CD14-positive monocyte (primary cell): ENCODE data around the gene GALK2. TPM values are rescaled to one million over a fixed set of nuclear protein-coding genes. Genes with fewer than 3 reads are reported as not detected.

Source experiments
- DNase-seq, 3 donors: peaks; one replicate each; pipeline ENCODE4 v3.0.0-alpha.2; 2011 to 2022
- H2AFZ ChIP-seq: 2 replicates; pipeline ENCODE4 v1.6.0; 2012; ENCODE audit warnings: mild to moderate bottlenecking, low read depth, low read length, inconsistent platforms; ENCODE audit not compliant: insufficient read depth, poor library complexity, severe bottlenecking
- H3K27ac ChIP-seq, 2 donors: 1 replicate in 1 of 2; 2 replicates in 1 of 2; pipeline ENCODE4 v1.5.1; 2012 to 2013; ENCODE audit warnings: low read length in 2 of 2, control low read depth in 1 of 2, inconsistent platforms in 1 of 2, low read depth in 1 of 2, mild to moderate bottlenecking in 1 of 2
- H3K27me3 ChIP-seq, 2 donors: one replicate each; pipeline versions ENCODE4 v1.6.0 to v1.6.1; 2011 to 2013; ENCODE audit warnings: low read length in 2 of 2; ENCODE audit not compliant: control insufficient read depth in 2 of 2, insufficient read depth in 2 of 2
- H3K36me3 ChIP-seq, 2 donors: replicated peaks in 1 of 2; 1 replicate in 1 of 2; 2 replicates in 1 of 2; pipeline versions ENCODE4 v1.5.1 to v1.6.1; 2012 to 2013; ENCODE audit warnings: low read length in 2 of 2, control low read depth in 1 of 2, inconsistent platforms in 1 of 2, mild to moderate bottlenecking in 1 of 2; ENCODE audit not compliant: insufficient read depth in 2 of 2, control insufficient read depth in 1 of 2
- H3K4me1 ChIP-seq, 2 donors: 1 replicate in 1 of 2; 2 replicates in 1 of 2; pipeline versions ENCODE4 v1.5.1 to v1.6.1; 2012 to 2013; ENCODE audit warnings: low read length in 2 of 2, control low read depth in 1 of 2, inconsistent platforms in 1 of 2, mild to moderate bottlenecking in 1 of 2, moderate library complexity in 1 of 2; ENCODE audit not compliant: insufficient read depth in 2 of 2, control insufficient read depth in 1 of 2
- H3K4me2 ChIP-seq: replicated peaks from 2 replicates; pipeline ENCODE3; 2012; ENCODE audit warnings: low read length, moderate library complexity, mild to moderate bottlenecking; ENCODE audit not compliant: poor library complexity, severe bottlenecking; ENCODE audit errors: extremely low read depth
- H3K4me3 ChIP-seq, 3 experiments: fragments of 200-600 bp in 1 of 3; sonication (generic) in 1 of 3; replicated peaks in 1 of 3; 1 replicate in 2 of 3; 2 replicates in 1 of 3; pipeline ENCODE4 v1.5.1; 2011 to 2013; ENCODE audit warnings: low read length in 3 of 3, mild to moderate bottlenecking in 3 of 3, control low read depth in 2 of 3, low read depth in 2 of 3, inconsistent platforms in 1 of 3, moderate library complexity in 1 of 3
- H3K79me2 ChIP-seq: 2 replicates; pipeline ENCODE4 v1.6.0; 2012; ENCODE audit warnings: mild to moderate bottlenecking, control low read depth, inconsistent platforms, low read length, moderate library complexity; ENCODE audit not compliant: insufficient read depth
- H3K9ac ChIP-seq: 2 replicates; pipeline ENCODE4 v1.6.0; 2017; ENCODE audit warnings: low read length, mild to moderate bottlenecking; ENCODE audit not compliant: insufficient read depth, poor library complexity, severe bottlenecking
- H3K9me3 ChIP-seq, 2 donors: replicated peaks in 1 of 2; 1 replicate in 1 of 2; 2 replicates in 1 of 2; pipeline versions ENCODE4 v1.5.1 to v1.6.1; 2012 to 2013; ENCODE audit warnings: low read length in 2 of 2, control low read depth in 1 of 2; ENCODE audit not compliant: control insufficient read depth in 1 of 2, insufficient read depth in 1 of 2
- H4K20me1 ChIP-seq: 2 replicates; pipeline ENCODE4 v1.6.0; 2012; ENCODE audit warnings: mild to moderate bottlenecking, low read length, control low read depth, moderate library complexity; ENCODE audit not compliant: insufficient read depth
- H3K27ac Mint-ChIP-seq, 7 donors: one replicate each; pipeline ENCODE4 v1.8.0; 2020; ENCODE audit warnings: mild to moderate bottlenecking in 7 of 7, mixed read lengths in 7 of 7, moderate library complexity in 6 of 7, inconsistent platforms in 2 of 7
- H3K27me3 Mint-ChIP-seq, 3 donors: one replicate each; pipeline ENCODE4 v1.8.0; 2021 to 2022; ENCODE audit warnings: low read depth in 3 of 3, mild to moderate bottlenecking in 3 of 3, mixed read lengths in 3 of 3, moderate library complexity in 3 of 3, inconsistent platforms in 1 of 3
- H3K36me3 Mint-ChIP-seq, 2 donors: one replicate each; pipeline ENCODE4 v1.8.0; 2020; ENCODE audit warnings: mixed read lengths in 2 of 2, inconsistent platforms in 1 of 2, mild to moderate bottlenecking in 1 of 2
- H3K4me1 Mint-ChIP-seq: one replicate; pipeline ENCODE4 v1.8.0; 2020; ENCODE audit warnings: mild to moderate bottlenecking, mixed read lengths
- H3K4me3 Mint-ChIP-seq, 2 donors: one replicate each; pipeline ENCODE4 v1.8.0; 2020; ENCODE audit warnings: mild to moderate bottlenecking in 2 of 2, mixed read lengths in 2 of 2, moderate library complexity in 1 of 2
- H3K9me3 Mint-ChIP-seq, 7 donors: one replicate each; pipeline ENCODE4 v1.8.0; 2020 to 2022; ENCODE audit warnings: mixed read lengths in 7 of 7, mild to moderate bottlenecking in 6 of 7, moderate library complexity in 6 of 7, inconsistent platforms in 2 of 7
- WGBS: methylation state at CpG from one replicate; pipeline ENCODE4 v1.1.5; 2013; ENCODE audit warnings: missing lambda C conversion rate; ENCODE audit not compliant: insufficient coverage; 5-methylcytosine and 5-hydroxymethylcytosine counted together
- intact Hi-C, 2 donors: fragments of 100-400 bp; cut with micrococcal nuclease; formaldehyde crosslinking; loops; one replicate each; pipeline versions ENCODE4 v1.15.0 to v1.15.1; 2023
- polyA plus RNA-seq, 3 donors: library from polyadenylated mRNA; depleted of rRNA in 1 of 3; unstranded in 2 of 3; stranded (reverse) in 1 of 3; fragments of 300-500 nt in 2 of 3; fragments of >200 nt in 1 of 3; fragmentation: Illumina TruSeq in 2 of 3; gene quantifications; 1 replicate in 2 of 3; 2 replicates in 1 of 3; pipeline ENCODE4 v1.2.3, GENCODE V29; 2012 to 2021
- TF ChIP-seq, protein P1 (sequence below): fragments of 200-600 bp; IDR thresholded peaks from one replicate; pipeline ENCODE4 v1.8.0; 2022; ENCODE audit warnings: antibody characterized with exemption, mild to moderate bottlenecking

The GALK2 gene
- polyA plus RNA-seq, 3 donors, result 14.2 to 16.9 (median 14.5) TPM

DNA sequence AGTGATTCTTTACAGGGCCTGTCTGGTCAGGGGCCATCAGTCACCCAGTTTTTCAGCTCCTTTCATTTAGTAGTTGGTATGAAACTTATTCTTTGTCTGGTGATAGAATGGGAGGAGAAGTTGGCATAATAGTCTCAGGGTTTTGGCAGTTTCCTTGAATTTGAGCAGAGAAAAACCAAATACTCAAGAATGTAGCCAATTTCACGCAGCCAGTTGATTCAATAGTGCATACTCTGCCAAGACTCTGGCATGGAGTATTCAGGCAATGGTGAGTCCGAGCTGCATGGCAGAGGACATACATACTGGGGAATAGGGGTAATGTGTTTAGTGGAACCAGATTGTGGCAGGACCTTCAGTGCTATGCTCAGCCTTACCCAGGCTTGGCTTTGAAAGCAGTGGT, 118.3 kb downstream of the GALK2 start:
- 100% methylated on average over 2 of the region's 2 CpGs for WGBS
- intact Hi-C loops, result no loop called here
- H3K36me3 ChIP-seq, result peaks cover 29 to 88% of the 10 kb centered on the region in 2 donors
- no peak overlapping the region for H3K4me3 ChIP-seq
- Mint-ChIP-seq H3K4me3 (no peak overlapping the region), H3K27me3 (peaks cover 0 to 1% (median 0%) of the 10 kb centered on the region in 3 donors), H3K36me3 (peaks cover 70 to 78% of the 10 kb centered on the region in 2 donors), H3K9me3 (no peaks in the 10 kb centered on the region), H3K4me1 (no peaks in the 10 kb centered on the region), H3K27ac (no peak overlapping the region)
- no peaks in the 10 kb centered on the region for H4K20me1 ChIP-seq
- TF ChIP-seq, protein P1, sequence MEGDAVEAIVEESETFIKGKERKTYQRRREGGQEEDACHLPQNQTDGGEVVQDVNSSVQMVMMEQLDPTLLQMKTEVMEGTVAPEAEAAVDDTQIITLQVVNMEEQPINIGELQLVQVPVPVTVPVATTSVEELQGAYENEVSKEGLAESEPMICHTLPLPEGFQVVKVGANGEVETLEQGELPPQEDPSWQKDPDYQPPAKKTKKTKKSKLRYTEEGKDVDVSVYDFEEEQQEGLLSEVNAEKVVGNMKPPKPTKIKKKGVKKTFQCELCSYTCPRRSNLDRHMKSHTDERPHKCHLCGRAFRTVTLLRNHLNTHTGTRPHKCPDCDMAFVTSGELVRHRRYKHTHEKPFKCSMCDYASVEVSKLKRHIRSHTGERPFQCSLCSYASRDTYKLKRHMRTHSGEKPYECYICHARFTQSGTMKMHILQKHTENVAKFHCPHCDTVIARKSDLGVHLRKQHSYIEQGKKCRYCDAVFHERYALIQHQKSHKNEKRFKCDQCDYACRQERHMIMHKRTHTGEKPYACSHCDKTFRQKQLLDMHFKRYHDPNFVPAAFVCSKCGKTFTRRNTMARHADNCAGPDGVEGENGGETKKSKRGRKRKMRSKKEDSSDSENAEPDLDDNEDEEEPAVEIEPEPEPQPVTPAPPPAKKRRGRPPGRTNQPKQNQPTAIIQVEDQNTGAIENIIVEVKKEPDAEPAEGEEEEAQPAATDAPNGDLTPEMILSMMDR, result no peak
- H3K27ac ChIP-seq, result no peak overlapping the region
- H3K9ac ChIP-seq, result no peak overlapping the region
- H2AFZ ChIP-seq, result no peak overlapping the region
- H3K9me3 ChIP-seq, result no peaks in the 10 kb centered on the region
- DNase-seq, result no peak
- H3K4me1 ChIP-seq, result no peaks in the 10 kb centered on the region
- H3K27me3 ChIP-seq, result no peaks in the 10 kb centered on the region
- no peaks in the 10 kb centered on the region for H3K79me2 ChIP-seq
- H3K4me2 ChIP-seq, result no peak overlapping the region

DNA sequence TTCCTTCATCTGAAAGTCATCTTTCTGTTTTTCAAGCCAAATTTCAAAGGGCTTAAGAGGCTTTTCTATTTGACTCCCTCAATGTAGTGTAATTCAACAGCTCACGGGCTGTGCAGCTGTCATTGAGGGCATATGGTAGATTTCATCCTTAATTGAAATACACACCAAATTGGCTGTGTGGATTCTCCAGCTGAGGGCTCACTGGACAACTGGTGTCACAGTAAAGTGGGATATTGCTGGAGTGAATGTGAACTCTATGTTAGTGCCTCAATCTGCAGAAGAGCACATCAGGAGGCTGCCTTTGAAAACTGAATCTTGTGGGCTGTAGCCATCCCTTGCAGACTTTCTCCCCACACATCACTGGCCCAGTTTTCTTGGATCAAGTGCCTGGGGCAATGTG, 120.1 kb downstream of the GALK2 start:
- no CpG with 5 or more reads among the region's 1 CpG for WGBS
- Mint-ChIP-seq H3K27me3 (peaks cover 0 to 1% (median 0%) of the 10 kb centered on the region in 3 donors), H3K4me1 (no peaks in the 10 kb centered on the region), H3K27ac (no peak overlapping the region), H3K36me3 (peaks cover 68 to 74% of the 10 kb centered on the region in 2 donors), H3K4me3 (no peak overlapping the region), H3K9me3 (no peaks in the 10 kb centered on the region)
- Histone ChIP-seq H3K4me2 (no peak overlapping the region), H3K4me1 (no peaks in the 10 kb centered on the region), H2AFZ (no peak overlapping the region), H3K9ac (no peak overlapping the region), H4K20me1 (no peaks in the 10 kb centered on the region), H3K27ac (no peak overlapping the region), H3K79me2 (no peaks in the 10 kb centered on the region), H3K27me3 (no peaks in the 10 kb centered on the region), H3K4me3 (no peak overlapping the region), H3K36me3 (peaks cover 19 to 81% of the 10 kb centered on the region in 2 donors), H3K9me3 (no peaks in the 10 kb centered on the region)
- intact Hi-C loops, result no loop called here
- TF ChIP-seq, protein P1, result no peak
- no peak for DNase-seq
